H9 (cell line): ENCODE data around the gene RCOR3. TPM values are rescaled to one million over a fixed set of nuclear protein-coding genes. Genes with fewer than 3 reads are reported as not detected.

ENCODE experiments used
- DNase-seq: peaks from one replicate; pipeline ENCODE4 v3.0.0-alpha.2; 2017
- H2AFZ ChIP-seq: one replicate; pipeline ENCODE4 v1.6.1; 2013; ENCODE audit warnings: mild to moderate bottlenecking, low read length, control low read depth, moderate library complexity
- H2AK5ac ChIP-seq: 2 replicates; pipeline ENCODE4 v1.6.1; 2013; ENCODE audit warnings: low read length, control low read depth, mixed read lengths; ENCODE audit not compliant: insufficient read length
- H2BK120ac ChIP-seq: one replicate; pipeline ENCODE4 v1.6.1; 2013; ENCODE audit warnings: low read depth, mild to moderate bottlenecking, low read length, control low read depth, inconsistent platforms; ENCODE audit not compliant: poor library complexity, severe bottlenecking
- H2BK12ac ChIP-seq: 2 replicates; pipeline ENCODE4 v1.6.1; 2013; ENCODE audit warnings: low read length, control low read depth, mixed read lengths, low read depth; ENCODE audit not compliant: insufficient read length
- H2BK15ac ChIP-seq: 2 replicates; pipeline ENCODE4 v1.6.1; 2013; ENCODE audit warnings: low read depth, low read length, control low read depth
- H2BK20ac ChIP-seq: one replicate; pipeline ENCODE4 v1.6.1; 2013; ENCODE audit warnings: low read depth, mild to moderate bottlenecking, low read length, control low read depth, inconsistent platforms; ENCODE audit not compliant: poor library complexity, severe bottlenecking
- H2BK5ac ChIP-seq: 2 replicates; pipeline ENCODE4 v1.6.1; 2013; ENCODE audit warnings: low read length, control low read depth, mixed read lengths; ENCODE audit not compliant: insufficient read length
- H3K14ac ChIP-seq: 2 replicates; pipeline ENCODE4 v1.6.1; 2013; ENCODE audit warnings: low read length, control low read depth; ENCODE audit not compliant: insufficient read depth
- H3K18ac ChIP-seq: 2 replicates; pipeline ENCODE4 v1.6.1; 2013; ENCODE audit warnings: low read depth, mild to moderate bottlenecking, mixed read lengths, low read length, control low read depth; ENCODE audit not compliant: insufficient read length
- H3K23ac ChIP-seq: 2 replicates; pipeline ENCODE4 v1.6.1; 2013; ENCODE audit warnings: low read length, control low read depth, mixed read lengths, low read depth; ENCODE audit not compliant: insufficient read length
- H3K23me2 ChIP-seq: 2 replicates; pipeline ENCODE4 v1.6.1; 2013; ENCODE audit warnings: low read depth, mild to moderate bottlenecking, mixed read lengths, low read length, control low read depth; ENCODE audit not compliant: insufficient read length, poor library complexity, severe bottlenecking
- H3K27ac ChIP-seq: 2 replicates; pipeline ENCODE4 v1.5.1; 2013; ENCODE audit warnings: low read length, control low read depth, mixed read lengths, low read depth; ENCODE audit not compliant: insufficient read length
- H3K27me3 ChIP-seq: 2 replicates; pipeline ENCODE4 v1.6.1; 2013; ENCODE audit warnings: low read length, control low read depth, inconsistent platforms; ENCODE audit not compliant: insufficient read depth
- H3K4ac ChIP-seq: 2 replicates; pipeline ENCODE4 v1.6.1; 2013; ENCODE audit warnings: low read depth, mild to moderate bottlenecking, control low read depth, inconsistent platforms, low read length, moderate library complexity
- H3K4me1 ChIP-seq: 2 replicates; pipeline ENCODE4 v1.6.1; 2013; ENCODE audit warnings: low read length, control low read depth, inconsistent platforms; ENCODE audit not compliant: insufficient read depth
- H3K4me2 ChIP-seq: 2 replicates; pipeline ENCODE4 v1.6.1; 2013; ENCODE audit warnings: low read length, control low read depth, mixed read lengths; ENCODE audit not compliant: insufficient read length, insufficient read depth
- H3K56ac ChIP-seq: 2 replicates; pipeline ENCODE4 v1.6.1; 2013; ENCODE audit warnings: low read depth, mild to moderate bottlenecking, mixed read lengths, low read length, control low read depth; ENCODE audit not compliant: insufficient read length
- H3K79me1 ChIP-seq: 2 replicates; pipeline ENCODE4 v1.6.1; 2013; ENCODE audit warnings: low read depth, mild to moderate bottlenecking, moderate library complexity, low read length, control low read depth, inconsistent platforms; ENCODE audit not compliant: insufficient read depth, poor library complexity, severe bottlenecking
- H3K79me2 ChIP-seq: 2 replicates; pipeline ENCODE4 v1.6.1; 2013; ENCODE audit warnings: low read length, control low read depth, inconsistent platforms; ENCODE audit not compliant: insufficient read depth
- H3K9ac ChIP-seq: 2 replicates; pipeline ENCODE4 v1.6.1; 2013; ENCODE audit warnings: low read length, control low read depth, mixed read lengths; ENCODE audit not compliant: insufficient read length; ENCODE audit errors: extremely low read depth
- H3K9me3 ChIP-seq: one replicate; pipeline ENCODE4 v1.6.1; 2013; ENCODE audit warnings: low read depth, low read length, inconsistent platforms; ENCODE audit not compliant: control insufficient read depth
- H3T11ph ChIP-seq: one replicate; pipeline ENCODE4 v1.6.1; 2013; ENCODE audit warnings: mild to moderate bottlenecking, low read length, control low read depth, inconsistent platforms
- H4K20me1 ChIP-seq: one replicate; pipeline ENCODE4 v1.6.1; 2013; ENCODE audit not compliant: control insufficient read depth, insufficient read length, insufficient read depth
- H4K5ac ChIP-seq: 2 replicates; pipeline ENCODE4 v1.6.1; 2013; ENCODE audit warnings: low read depth, mild to moderate bottlenecking, mixed read lengths, low read length, control low read depth; ENCODE audit not compliant: insufficient read length
- H4K8ac ChIP-seq: replicated peaks from 2 replicates; pipeline ENCODE4 v1.6.1; 2013; ENCODE audit warnings: low read length, control low read depth, mixed read lengths, low read depth; ENCODE audit not compliant: insufficient read length
- H4K91ac ChIP-seq: 2 replicates; pipeline ENCODE4 v1.6.1; 2013; ENCODE audit warnings: low read depth, mild to moderate bottlenecking, moderate library complexity, mixed read lengths, low read length, control low read depth; ENCODE audit not compliant: insufficient read length
- H3K27ac Mint-ChIP-seq, 3 experiments: 2 replicates in 2 of 3; 3 replicates in 1 of 3; pipeline ENCODE4 v1.8.0; 2020 to 2021; ENCODE audit warnings: mixed read lengths in 3 of 3, mild to moderate bottlenecking in 1 of 3, moderate library complexity in 1 of 3
- H3K27me3 Mint-ChIP-seq: 2 replicates; pipeline ENCODE4 v1.8.0; 2021; ENCODE audit warnings: low read depth, mild to moderate bottlenecking, moderate library complexity, mixed read lengths
- H3K36me3 Mint-ChIP-seq, 3 experiments: 2 replicates in 2 of 3; 3 replicates in 1 of 3; pipeline ENCODE4 v1.8.0; 2020 to 2021; ENCODE audit warnings: low read depth in 3 of 3, mixed read lengths in 3 of 3; ENCODE audit not compliant: insufficient read depth in 1 of 3
- H3K4me1 Mint-ChIP-seq, 2 experiments: 2 replicates each; pipeline ENCODE4 v1.8.0; 2020; ENCODE audit warnings: mixed read lengths in 2 of 2
- H3K4me3 Mint-ChIP-seq, 2 experiments: 2 replicates in 1 of 2; 3 replicates in 1 of 2; pipeline ENCODE4 v1.8.0; 2020 to 2021; ENCODE audit warnings: mild to moderate bottlenecking in 2 of 2, mixed read lengths in 2 of 2, moderate library complexity in 1 of 2
- H3K9me3 Mint-ChIP-seq, 2 experiments: 2 replicates in 1 of 2; 3 replicates in 1 of 2; pipeline ENCODE4 v1.8.0; 2020; ENCODE audit warnings: mild to moderate bottlenecking in 2 of 2, mixed read lengths in 2 of 2, moderate library complexity in 1 of 2
- WGBS: extraction: QIAGEN DNeasy Blood & Tissue Kit; methylation state at CpG from one replicate; pipeline ENCODE4 v1.1.7; 2013; ENCODE audit warnings: missing lambda C conversion rate, low lambda C conversion rate, mixed read lengths; ENCODE audit not compliant: insufficient read length; ENCODE audit errors: extremely low coverage; 5-methylcytosine and 5-hydroxymethylcytosine counted together
- total RNA-seq: library from RNA; stranded (reverse); gene quantifications from 2 replicates; pipeline ENCODE4 v1.2.1, GENCODE V29; 2021
- TF ChIP-seq, protein P1 (sequence below): fragments of 200-600 bp; sonication (generic); conservative IDR thresholded peaks from 3 replicates; pipeline ENCODE4 v1.8.0; 2021; ENCODE audit warnings: antibody characterized with exemption, mild to moderate bottlenecking

The RCOR3 gene
- total RNA-seq, 1 experiment from 2014 or later: 37.2 TPM

DNA sequence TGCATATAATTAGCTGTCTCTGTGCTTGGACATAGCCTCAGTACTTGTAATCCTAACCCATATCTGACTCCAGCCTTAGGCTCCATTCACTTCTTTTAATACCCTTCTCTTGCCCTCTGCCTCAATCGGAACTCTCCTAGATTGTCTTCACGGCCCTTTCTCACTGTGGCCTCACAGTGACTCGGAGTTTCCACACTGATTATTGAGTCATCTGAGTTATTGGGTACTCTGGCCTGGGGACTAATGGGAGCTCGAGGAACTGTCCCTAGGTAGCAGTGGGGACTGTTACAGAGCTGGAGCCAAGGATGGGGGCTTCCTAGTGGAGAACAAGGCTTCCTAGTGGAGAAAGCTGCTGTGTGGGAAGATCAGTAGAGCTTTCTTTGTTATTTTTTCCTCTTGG is 84.4 kb downstream of the RCOR3 start:
- Mint-ChIP-seq H3K9me3 (no peaks in the 10 kb centered on the region), H3K27ac (no peak overlapping the region), H3K27me3 (no peaks in the 10 kb centered on the region), H3K36me3 (peaks cover 0 to 2% (median 0%) of the 10 kb centered on the region in 3 experiments; a peak in 1 of 7 replicates), H3K4me3 (no peak overlapping the region), H3K4me1 (peaks cover 12% of the 10 kb centered on the region in 2 experiments)
- H3K9ac ChIP-seq: no peak overlapping the region
- H3K23me2 ChIP-seq: no peaks in the 10 kb centered on the region
- no peak overlapping the region for H3K4me2 ChIP-seq
- H2BK5ac ChIP-seq: no peak overlapping the region
- no peak overlapping the region for H4K5ac ChIP-seq
- no peak overlapping the region for H3K4ac ChIP-seq
- peaks cover 6% of the 10 kb centered on the region; the same call in 1 of the 2 replicates for H3K4me1 ChIP-seq
- H3K79me2 ChIP-seq: no peaks in the 10 kb centered on the region
- H2BK12ac ChIP-seq: no peak overlapping the region
- H3K56ac ChIP-seq: no peak overlapping the region
- peaks cover 2% of the 10 kb centered on the region for H3K79me1 ChIP-seq
- WGBS: no CpG with 5 or more reads among the region's 4 CpGs
- no peak overlapping the region for H2BK15ac ChIP-seq
- TF ChIP-seq, protein P1, sequence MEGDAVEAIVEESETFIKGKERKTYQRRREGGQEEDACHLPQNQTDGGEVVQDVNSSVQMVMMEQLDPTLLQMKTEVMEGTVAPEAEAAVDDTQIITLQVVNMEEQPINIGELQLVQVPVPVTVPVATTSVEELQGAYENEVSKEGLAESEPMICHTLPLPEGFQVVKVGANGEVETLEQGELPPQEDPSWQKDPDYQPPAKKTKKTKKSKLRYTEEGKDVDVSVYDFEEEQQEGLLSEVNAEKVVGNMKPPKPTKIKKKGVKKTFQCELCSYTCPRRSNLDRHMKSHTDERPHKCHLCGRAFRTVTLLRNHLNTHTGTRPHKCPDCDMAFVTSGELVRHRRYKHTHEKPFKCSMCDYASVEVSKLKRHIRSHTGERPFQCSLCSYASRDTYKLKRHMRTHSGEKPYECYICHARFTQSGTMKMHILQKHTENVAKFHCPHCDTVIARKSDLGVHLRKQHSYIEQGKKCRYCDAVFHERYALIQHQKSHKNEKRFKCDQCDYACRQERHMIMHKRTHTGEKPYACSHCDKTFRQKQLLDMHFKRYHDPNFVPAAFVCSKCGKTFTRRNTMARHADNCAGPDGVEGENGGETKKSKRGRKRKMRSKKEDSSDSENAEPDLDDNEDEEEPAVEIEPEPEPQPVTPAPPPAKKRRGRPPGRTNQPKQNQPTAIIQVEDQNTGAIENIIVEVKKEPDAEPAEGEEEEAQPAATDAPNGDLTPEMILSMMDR: no peak
- no peak overlapping the region for H2AFZ ChIP-seq
- H4K91ac ChIP-seq: no peak overlapping the region
- H2BK20ac ChIP-seq: no peak overlapping the region
- no peak overlapping the region for H2BK120ac ChIP-seq
- no peak overlapping the region for H3K18ac ChIP-seq
- no peak overlapping the region for H3K14ac ChIP-seq
- DNase-seq: no peak
- H4K8ac ChIP-seq: no peak overlapping the region
- H3K27me3 ChIP-seq: no peaks in the 10 kb centered on the region
- no peaks in the 10 kb centered on the region for H4K20me1 ChIP-seq
- no peaks in the 10 kb centered on the region for H3K9me3 ChIP-seq
- no peak overlapping the region for H3K23ac ChIP-seq
- no peak overlapping the region for H3K27ac ChIP-seq
- H3T11ph ChIP-seq: no peak overlapping the region
- H2AK5ac ChIP-seq: no peak overlapping the region
